Mammary epithelial cell (primary cell): Measurements from ENCODE around the gene RASEF.

Experiments
- CTCF ChIP-seq, 2 donors: IDR thresholded peaks in 1 of 2; conservative IDR thresholded peaks in 1 of 2; 2 replicates each; pipeline ENCODE4 v1.5.1; 2011 to 2012; ENCODE audit warnings: inconsistent platforms in 2 of 2, low read length in 2 of 2, mild to moderate bottlenecking in 2 of 2, control low read depth in 1 of 2, low read depth in 1 of 2; ENCODE audit not compliant: insufficient read depth in 1 of 2; ENCODE audit errors: extremely low read depth in 1 of 2
- EZH2 ChIP-seq: IDR thresholded peaks from 2 replicates; pipeline ENCODE4 v1.6.1; 2012; ENCODE audit warnings: low read length, inconsistent platforms, borderline replicate concordance

GRCh38 chr9:83109296-83109695 is 46.4 kb upstream of the RASEF start:
- TF ChIP-seq CTCF (conservative IDR thresholded peaks at IDR 0.05 in 1 of 2, IDR thresholded peaks at IDR 0.05 in 1 of 2; ENCODE audit: extremely low read depth in 1 of 2, insufficient read depth in 1 of 2, low read depth in 1 of 2, low read length in 2 of 2) (no peak), EZH2 (no peak)
